Neuronal stem cell (in vitro differentiated cells): ENCODE results near the gene WIZ.
A peak's percentile ranks its signal among the peaks of the same experiment; 100 is the strongest.

ENCODE experiments used
- DNase-seq: peaks from one replicate; pipeline ENCODE4 v3.0.0-alpha.2; 2013; ENCODE audit warnings: low spot score
- H2AFZ ChIP-seq: one replicate; pipeline ENCODE4 v1.6.1; 2013; ENCODE audit warnings: mild to moderate bottlenecking, low read length, inconsistent platforms
- H2AK5ac ChIP-seq: 2 replicates; pipeline ENCODE4 v1.6.1; 2013; ENCODE audit warnings: low read depth, mild to moderate bottlenecking, inconsistent platforms, low read length, moderate library complexity, mixed read lengths
- H2BK120ac ChIP-seq: 2 replicates; pipeline ENCODE4 v1.6.1; 2013; ENCODE audit warnings: low read depth, mild to moderate bottlenecking, inconsistent platforms, low read length, moderate library complexity, mixed read lengths
- H2BK12ac ChIP-seq: one replicate; pipeline ENCODE4 v1.6.1; 2013; ENCODE audit warnings: low read length, inconsistent platforms
- H2BK15ac ChIP-seq: 2 replicates; pipeline ENCODE4 v1.6.1; 2013; ENCODE audit warnings: mild to moderate bottlenecking, low read length, inconsistent platforms, mixed read lengths
- H2BK5ac ChIP-seq: one replicate; pipeline ENCODE4 v1.6.1; 2013; ENCODE audit warnings: inconsistent platforms, mild to moderate bottlenecking, low read length, moderate library complexity
- H3K14ac ChIP-seq: one replicate; pipeline ENCODE4 v1.6.1; 2013; ENCODE audit warnings: low read length, inconsistent platforms
- H3K18ac ChIP-seq: 2 replicates; pipeline ENCODE4 v1.6.1; 2013; ENCODE audit warnings: low read length, inconsistent platforms
- H3K23ac ChIP-seq: 2 replicates; pipeline ENCODE4 v1.6.1; 2013; ENCODE audit warnings: low read depth, mild to moderate bottlenecking, mixed read lengths, low read length, inconsistent platforms; ENCODE audit not compliant: poor library complexity
- H3K27ac ChIP-seq: replicated peaks from 3 replicates; pipeline ENCODE4 v1.5.1; 2013; ENCODE audit warnings: low read length, inconsistent platforms
- H3K27me3 ChIP-seq, 3 experiments: 2 replicates each; pipeline ENCODE4 v1.6.1; 2013; ENCODE audit warnings: low read length in 3 of 3, mild to moderate bottlenecking in 2 of 3, inconsistent platforms in 1 of 3, low read depth in 1 of 3, mixed read lengths in 1 of 3, moderate library complexity in 1 of 3; ENCODE audit not compliant: control insufficient read depth in 3 of 3, insufficient read depth in 3 of 3
- H3K36me3 ChIP-seq, 2 donors: replicated peaks in 1 of 2; 2 replicates each; pipeline ENCODE4 v1.6.1; 2013; ENCODE audit warnings: low read length in 2 of 2; ENCODE audit not compliant: control insufficient read depth in 2 of 2, insufficient read depth in 2 of 2
- H3K4ac ChIP-seq: 2 replicates; pipeline ENCODE4 v1.6.1; 2013; ENCODE audit warnings: inconsistent platforms, mild to moderate bottlenecking, low read length, moderate library complexity
- H3K4me1 ChIP-seq, 2 donors: 1 replicate in 1 of 2; 2 replicates in 1 of 2; pipeline ENCODE4 v1.6.1; 2013; ENCODE audit warnings: low read length in 2 of 2, low read depth in 1 of 2; ENCODE audit not compliant: control insufficient read depth in 2 of 2, insufficient read depth in 1 of 2
- H3K4me2 ChIP-seq: one replicate; pipeline ENCODE4 v1.6.1; 2013; ENCODE audit warnings: mild to moderate bottlenecking, low read length, inconsistent platforms; ENCODE audit not compliant: insufficient read depth, poor library complexity, severe bottlenecking
- H3K4me3 ChIP-seq, 2 donors: 2 replicates each; pipeline ENCODE4 v1.5.1; 2013; ENCODE audit warnings: low read length in 2 of 2, mild to moderate bottlenecking in 2 of 2, inconsistent platforms in 1 of 2, moderate library complexity in 1 of 2
- H3K79me1 ChIP-seq: one replicate; pipeline ENCODE4 v1.6.1; 2013; ENCODE audit warnings: low read depth, mild to moderate bottlenecking, inconsistent platforms, low read length, moderate library complexity
- H3K9ac ChIP-seq: one replicate; pipeline ENCODE4 v1.6.1; 2013; ENCODE audit warnings: mild to moderate bottlenecking, low read depth, low read length, inconsistent platforms; ENCODE audit not compliant: poor library complexity
- H3K9me3 ChIP-seq, 2 donors: replicated peaks in 1 of 2; 2 replicates each; pipeline versions ENCODE3 to v1.6.1; 2013; ENCODE audit warnings: low read length in 2 of 2, mild to moderate bottlenecking in 2 of 2, inconsistent platforms in 1 of 2, low read depth in 1 of 2, mixed read lengths in 1 of 2, moderate library complexity in 1 of 2; ENCODE audit not compliant: control insufficient read depth in 2 of 2, insufficient read depth in 1 of 2
- H4K8ac ChIP-seq: one replicate; pipeline ENCODE4 v1.6.1; 2013; ENCODE audit warnings: low read depth, mild to moderate bottlenecking, inconsistent platforms, low read length, moderate library complexity
- H4K91ac ChIP-seq: one replicate; pipeline ENCODE4 v1.6.1; 2013; ENCODE audit warnings: low read length, low read depth, mild to moderate bottlenecking, inconsistent platforms; ENCODE audit not compliant: poor library complexity
- WGBS, 2 donors: extraction: QIAGEN DNeasy Blood & Tissue Kit; methylation state at CpG; one replicate each; pipeline ENCODE4 v1.1.7; 2013; ENCODE audit warnings: missing lambda C conversion rate in 2 of 2, mixed read lengths in 1 of 2; ENCODE audit not compliant: insufficient read length in 2 of 2, insufficient replicate concordance in 1 of 2; ENCODE audit errors: extremely low coverage in 2 of 2; 5-methylcytosine and 5-hydroxymethylcytosine counted together

WIZ gene

DNA sequence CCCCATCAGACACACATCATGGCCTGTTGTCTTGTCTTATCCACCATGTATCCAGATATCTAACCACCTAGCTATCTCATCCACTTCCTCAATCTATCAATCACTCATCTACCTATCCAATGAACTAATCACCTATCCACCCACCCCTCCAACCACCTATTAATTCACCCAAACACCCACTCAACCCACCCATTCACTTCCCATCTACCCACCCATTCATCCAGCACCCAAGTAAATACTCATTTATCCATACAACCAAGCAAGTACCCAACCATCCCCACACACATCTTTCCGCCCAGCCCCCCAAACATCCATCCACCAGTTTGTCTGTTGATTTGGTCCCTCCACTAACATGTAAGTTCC, 753 bp upstream of the WIZ start:
- H4K8ac ChIP-seq: no peak overlapping the region
- H3K4me3 ChIP-seq: peak overlapping the region; percentile 47 to 75
- no peak overlapping the region for H3K14ac ChIP-seq
- H3K79me1 ChIP-seq: no peaks in the 10 kb centered on the region
- no peak overlapping the region for H3K23ac ChIP-seq
- no peak overlapping the region for H2BK120ac ChIP-seq
- H3K18ac ChIP-seq: no peak overlapping the region
- no peak overlapping the region for H3K4me2 ChIP-seq
- no peak overlapping the region for H4K91ac ChIP-seq
- H3K9me3 ChIP-seq: no peaks in the 10 kb centered on the region
- peaks cover 0 to 30% (median 29%) of the 10 kb centered on the region in 3 experiments for H3K27me3 ChIP-seq
- peaks cover 11 to 12% of the 10 kb centered on the region in 2 donors for H3K4me1 ChIP-seq
- no peak overlapping the region for H3K4ac ChIP-seq
- no peak overlapping the region for H2BK5ac ChIP-seq
- H3K27ac ChIP-seq: no peak overlapping the region
- H2AK5ac ChIP-seq: no peak overlapping the region
- no peak for DNase-seq
- H2BK15ac ChIP-seq: no peak overlapping the region
- peak overlapping the region; percentile 81 for H2AFZ ChIP-seq
- no peak overlapping the region for H3K9ac ChIP-seq
- H3K36me3 ChIP-seq: peaks cover 0 to 4% of the 10 kb centered on the region in 2 donors
- WGBS, 2 donors: no CpG with 5 or more reads among the region's 1 CpG
- H2BK12ac ChIP-seq: no peak overlapping the region

DNA sequence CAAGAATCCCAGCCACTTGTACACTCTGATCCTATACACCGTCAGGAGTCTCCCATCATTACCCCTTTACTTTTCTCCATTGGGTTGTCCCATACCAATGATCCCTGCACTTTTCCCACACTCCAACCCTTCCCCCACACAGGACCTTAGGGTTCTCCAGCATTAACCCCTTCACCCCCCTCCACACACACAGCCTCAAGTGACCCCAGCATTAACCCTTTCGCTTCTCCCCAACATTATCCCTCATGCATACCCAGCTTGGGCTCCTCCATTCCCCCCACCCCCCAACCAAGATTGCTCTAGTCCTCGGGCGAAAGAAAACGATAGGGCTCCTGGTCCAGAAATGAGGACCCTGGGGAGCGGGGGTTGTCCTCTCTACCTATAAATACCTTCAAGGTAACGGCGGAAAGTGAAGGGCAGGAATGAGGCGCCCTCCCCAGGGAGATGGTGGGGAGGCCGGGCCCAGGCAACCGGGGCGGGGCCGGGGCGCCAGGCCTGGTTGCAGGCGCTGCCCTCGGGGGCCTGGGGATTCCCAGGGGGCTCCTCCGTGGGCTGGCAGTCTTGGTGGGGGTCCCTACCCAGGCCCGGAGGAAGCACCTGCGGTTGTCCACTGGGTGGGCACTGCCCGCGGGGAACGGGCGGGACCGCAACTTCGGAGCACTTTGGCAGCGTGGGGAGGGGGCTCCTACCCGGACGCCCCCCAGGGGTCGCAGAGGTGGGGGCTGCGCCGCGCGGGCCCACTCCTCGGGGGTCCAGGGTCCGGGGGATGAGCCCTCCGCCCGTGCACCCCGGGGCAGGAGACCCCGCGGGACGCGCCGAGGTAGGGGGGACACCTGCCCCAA, 757 bp downstream of the WIZ start:
- no peak overlapping the region for H4K91ac ChIP-seq
- no peak overlapping the region for H2BK5ac ChIP-seq
- no peak overlapping the region for H3K27ac ChIP-seq
- H3K23ac ChIP-seq: no peak overlapping the region
- no peak overlapping the region for H2BK15ac ChIP-seq
- no peak overlapping the region for H2AK5ac ChIP-seq
- no peak for DNase-seq
- no peak overlapping the region for H2BK12ac ChIP-seq
- peak overlapping the region; percentile 63 for H3K9ac ChIP-seq
- H2AFZ ChIP-seq: peak overlapping the region; percentile 90
- peak overlapping the region; percentile 56 to 89 for H3K4me3 ChIP-seq
- H3K27me3 ChIP-seq: peaks cover 0 to 14% (median 14%) of the 10 kb centered on the region in 3 experiments
- no peaks in the 10 kb centered on the region for H3K79me1 ChIP-seq
- H3K36me3 ChIP-seq: peaks cover 0 to 4% of the 10 kb centered on the region in 2 donors
- H3K4me1 ChIP-seq: peaks cover 11 to 12% of the 10 kb centered on the region in 2 donors
- no CpG with 5 or more reads among the region's 43 CpGs for WGBS, 2 donors
- H4K8ac ChIP-seq: no peak overlapping the region
- no peak overlapping the region for H2BK120ac ChIP-seq
- H3K9me3 ChIP-seq: no peaks in the 10 kb centered on the region
- peak overlapping the region; percentile 95 for H3K18ac ChIP-seq
- no peak overlapping the region for H3K4ac ChIP-seq
- peak overlapping the region; percentile 75 for H3K14ac ChIP-seq
- peak overlapping the region; percentile 86 for H3K4me2 ChIP-seq

DNA sequence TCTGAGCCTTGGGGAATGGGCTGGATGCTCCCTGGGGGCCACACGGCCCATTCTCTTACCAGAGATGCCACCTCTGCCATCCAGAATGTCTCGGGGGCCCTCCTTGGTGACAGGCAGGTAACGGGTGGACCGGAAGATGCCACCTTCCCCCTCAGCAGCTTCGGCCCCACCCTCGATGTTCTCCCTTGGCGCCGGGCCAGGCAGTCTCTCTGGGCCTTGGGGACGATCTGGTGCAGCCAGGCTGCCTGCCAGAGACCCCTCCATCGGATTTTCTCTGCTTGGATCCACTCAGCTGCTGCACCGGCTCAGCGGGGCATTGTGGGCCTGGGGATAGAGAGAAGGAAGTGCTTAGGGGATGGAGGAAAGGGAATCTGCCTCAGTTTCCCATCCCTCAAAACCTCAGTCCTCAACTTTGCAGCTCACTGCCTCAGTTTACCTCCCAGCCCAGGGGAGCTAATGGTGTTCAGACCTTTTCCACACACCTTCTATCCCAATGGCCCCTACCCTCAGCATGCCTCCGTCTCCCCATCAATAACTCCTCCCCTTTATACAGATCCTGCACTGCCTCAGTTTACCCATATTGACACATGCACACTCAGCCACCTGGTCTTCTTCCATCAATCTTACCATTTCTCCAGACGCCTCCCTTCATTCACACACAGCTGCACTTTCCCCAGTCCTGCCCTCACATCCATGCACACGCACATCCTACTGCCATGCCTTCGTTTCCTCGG, 1.5 kb downstream of the WIZ start:
- H3K4me1 ChIP-seq: peaks cover 11 to 12% of the 10 kb centered on the region in 2 donors

DNA sequence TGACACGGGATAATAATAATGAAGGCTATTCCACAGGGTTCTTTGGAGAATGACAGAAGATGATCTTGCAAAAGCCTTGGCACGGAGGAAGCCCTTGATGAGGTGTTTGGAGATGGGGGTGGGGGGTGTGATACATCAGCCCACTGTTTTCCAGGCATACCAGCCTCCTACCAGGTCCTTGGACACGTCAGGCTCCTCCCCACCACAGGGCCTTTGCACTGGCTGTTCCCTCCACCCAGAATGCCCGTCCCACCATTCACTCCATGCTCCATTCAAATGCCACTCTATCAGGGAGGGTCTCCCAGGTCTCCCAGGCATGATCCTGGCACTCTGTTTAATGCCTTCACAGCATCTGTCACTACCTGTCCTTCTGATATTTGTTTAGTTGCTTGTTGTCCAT, 2.7 kb downstream of the WIZ start:
- DNase-seq: no peak
- no peak overlapping the region for H3K14ac ChIP-seq
- H3K4ac ChIP-seq: no peak overlapping the region
- H4K8ac ChIP-seq: no peak overlapping the region
- H3K4me2 ChIP-seq: no peak overlapping the region
- H2BK5ac ChIP-seq: no peak overlapping the region
- H3K36me3 ChIP-seq: peaks cover 0 to 4% of the 10 kb centered on the region in 2 donors
- no CpG with 5 or more reads among the region's 4 CpGs for WGBS, 2 donors
- no peak overlapping the region for H2BK15ac ChIP-seq
- no peak overlapping the region for H3K27ac ChIP-seq
- no peak overlapping the region for H2BK120ac ChIP-seq
- H3K79me1 ChIP-seq: peaks cover 1% of the 10 kb centered on the region
- H2AFZ ChIP-seq: no peak overlapping the region
- no peak overlapping the region for H4K91ac ChIP-seq
- no peaks in the 10 kb centered on the region for H3K27me3 ChIP-seq
- H2BK12ac ChIP-seq: no peak overlapping the region
- no peak overlapping the region for H2AK5ac ChIP-seq
- no peak overlapping the region for H3K23ac ChIP-seq
- no peak overlapping the region for H3K9ac ChIP-seq
- peaks cover 7 to 9% of the 10 kb centered on the region in 2 donors for H3K4me1 ChIP-seq
- no peak overlapping the region for H3K18ac ChIP-seq
- H3K9me3 ChIP-seq: no peaks in the 10 kb centered on the region
- H3K4me3 ChIP-seq: no peak overlapping the region

More for the DNA sequence above, 1.5 kb downstream of the WIZ start:
- H2BK12ac ChIP-seq: no peak overlapping the region
- whole genome bisulfite sequencing, 2 donors: no CpG with 5 or more reads among the region's 17 CpGs
- no peak overlapping the region for H4K8ac ChIP-seq
- H3K4me2 ChIP-seq: no peak overlapping the region
- peak overlapping the region; percentile 90 for H2AFZ ChIP-seq
- no peak overlapping the region for H3K18ac ChIP-seq
- H3K9me3 ChIP-seq: no peaks in the 10 kb centered on the region
- H3K27ac ChIP-seq: no peak overlapping the region
- H3K79me1 ChIP-seq: no peaks in the 10 kb centered on the region
- peaks cover 0 to 7% (median 6%) of the 10 kb centered on the region in 3 experiments for H3K27me3 ChIP-seq
- peaks cover 0 to 4% of the 10 kb centered on the region in 2 donors for H3K36me3 ChIP-seq
- H3K23ac ChIP-seq: no peak overlapping the region
- no peak overlapping the region for H4K91ac ChIP-seq
- H2BK120ac ChIP-seq: no peak overlapping the region
- no peak for DNase-seq
- no peak overlapping the region for H3K9ac ChIP-seq
- H3K4ac ChIP-seq: no peak overlapping the region
- no peak overlapping the region for H2AK5ac ChIP-seq
- no peak overlapping the region for H2BK5ac ChIP-seq
- no peak overlapping the region for H2BK15ac ChIP-seq
- H3K4me3 ChIP-seq: peak overlapping the region in 1 of 2 donors; percentile 56
- no peak overlapping the region for H3K14ac ChIP-seq
